Activated CD4-positive, alpha-beta T cell treated with anti-CD3 and anti-CD28 coated beads, Interleukin-2, amount 50 U/mL, for 48 hours (primary cell): ENCODE results near the gene ABCD2.
"Not testable (repeated sequence)": the region's sequence is repeated elsewhere in the genome, so short reads cannot be mapped to it uniquely, and the experiment has no call there.

ENCODE experiments used
- DNase-seq, 2 experiments: peaks; one replicate each; pipeline ENCODE4 v3.0.0-alpha.2; 2020

Gene ABCD2

GRCh38 chr12:39526974-39527373 lies 92.6 kb downstream of the ABCD2 start:
- DNase-seq: no peak

GRCh38 chr12:39522167-39522566 lies 97.4 kb downstream of the ABCD2 start:
- not testable (repeated sequence) for DNase-seq

- no peak for DNase-seq
Observed at GRCh38 chr12:39510001-39510400, 109.6 kb downstream of the ABCD2 start.

- no peak for DNase-seq
Observed at GRCh38 chr12:39505554-39505953, 114.0 kb downstream of the ABCD2 start.

DNA sequence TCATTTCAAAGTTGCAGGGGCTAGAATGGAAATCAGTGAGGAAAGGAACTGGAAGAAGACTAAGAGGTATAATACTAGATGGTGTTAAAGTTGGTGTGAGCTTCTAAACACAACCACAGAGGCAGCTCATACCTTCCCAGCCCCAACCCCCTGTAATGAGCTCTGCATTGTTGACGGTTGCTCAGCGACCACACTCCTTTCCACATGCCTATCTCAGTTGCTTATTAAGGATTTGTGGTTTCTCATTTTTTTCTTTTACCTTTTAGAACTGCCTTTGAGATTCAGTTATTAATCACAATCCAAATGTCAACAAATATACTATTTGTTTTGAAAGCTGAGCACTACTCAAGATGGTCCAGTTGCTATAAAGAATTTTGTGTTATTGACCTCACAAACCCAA lies 114.6 kb downstream of the ABCD2 start:
- no peak for DNase-seq

DNA sequence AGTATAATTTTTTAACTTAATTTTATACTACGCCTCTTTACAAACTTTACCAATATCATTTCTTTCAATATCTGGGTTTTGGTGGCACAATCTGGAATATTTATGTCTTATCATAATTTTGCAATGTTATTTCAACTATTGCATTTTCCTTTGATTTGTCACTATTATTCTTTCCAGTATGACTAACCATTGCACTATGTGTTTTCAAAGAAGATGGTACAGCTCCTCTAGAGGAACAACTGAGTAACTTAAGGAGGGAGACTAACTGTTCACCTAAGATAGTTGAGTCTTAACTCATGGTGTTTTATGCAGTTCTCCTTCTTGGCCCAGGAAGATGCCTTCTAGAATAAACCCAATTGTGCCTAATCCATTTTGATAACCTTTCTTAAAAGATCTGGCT lies 116.2 kb downstream of the ABCD2 start:
- DNase-seq: no peak

- no peak for DNase-seq
Observed at GRCh38 chr12:39502726-39503125, 116.9 kb downstream of the ABCD2 start.
